T-cell (primary cell): ENCODE results near the gene DUOX1. TPM values are rescaled to one million over a fixed set of nuclear protein-coding genes. Genes with fewer than 3 reads are reported as not detected.
A peak's percentile ranks its signal among the peaks of the same experiment; 100 is the strongest.

Source experiments
- ATAC-seq, 4 experiments: fragments of 200-7000 bp in 3 of 4; fragments of 150-1000 bp in 1 of 4; cut with Tn5 transposase; replicated peaks in 1 of 4; 1 replicate in 3 of 4; 2 replicates in 1 of 4; pipeline ENCODE4 v1.10.0; 2021; ENCODE audit warnings: moderate library complexity in 3 of 4, mild to moderate bottlenecking in 2 of 4, moderate number of reproducible peaks in 1 of 4
- CTCF ChIA-PET, 2 donors: fragments of 300-600 bp; sonication (Branson Sonifier 250); formaldehyde crosslinking; loops; one replicate each; lab custom pipeline; 2022; ENCODE audit warnings: antibody characterized with exemption in 2 of 2; lab: Charles Lee
- POLR2A ChIA-PET, 2 donors: fragments of 300-600 bp; sonication (Branson Sonifier 250); formaldehyde crosslinking; loops; one replicate each; lab custom pipeline; 2022; ENCODE audit warnings: antibody characterized with exemption in 2 of 2; lab: Charles Lee
- DNase-seq, 35 experiments: peaks; one replicate each; pipeline versions ENCODE4 v3.0.0 to v3.0.0-alpha.2; 2013 to 2023
- H3K27ac ChIP-seq: one replicate; pipeline ENCODE4 v1.5.1; 2013; ENCODE audit warnings: low read length
- H3K27me3 ChIP-seq, 2 experiments: replicated peaks in 1 of 2; 1 replicate in 1 of 2; 2 replicates in 1 of 2; pipeline versions ENCODE4 v1.6.1 to v1.7.0; 2013; ENCODE audit warnings: low read length in 1 of 2, mixed read lengths in 1 of 2; ENCODE audit not compliant: control insufficient read depth in 2 of 2, insufficient read depth in 2 of 2; ENCODE audit errors: extremely low read depth in 1 of 2
- H3K36me3 ChIP-seq, 2 donors: 1 replicate in 1 of 2; 2 replicates in 1 of 2; pipeline versions ENCODE4 v1.6.1 to v1.7.0; 2013; ENCODE audit warnings: low read length in 1 of 2; ENCODE audit not compliant: control insufficient read depth in 2 of 2, insufficient read depth in 1 of 2; ENCODE audit errors: extremely low read depth in 1 of 2
- H3K4me1 ChIP-seq, 2 experiments: 1 replicate in 1 of 2; 2 replicates in 1 of 2; pipeline versions ENCODE4 v1.6.1 to v1.7.0; 2013; ENCODE audit warnings: low read length in 2 of 2, mixed read lengths in 1 of 2; ENCODE audit not compliant: insufficient read depth in 2 of 2, control insufficient read depth in 1 of 2; ENCODE audit errors: extremely low read depth in 1 of 2
- H3K4me3 ChIP-seq, 2 donors: 1 replicate in 1 of 2; 2 replicates in 1 of 2; pipeline versions ENCODE4 v1.5.1 to v1.7.0; 2013; ENCODE audit warnings: mild to moderate bottlenecking in 2 of 2, low read length in 1 of 2, moderate library complexity in 1 of 2; ENCODE audit not compliant: control insufficient read depth in 1 of 2; ENCODE audit errors: extremely low read depth in 1 of 2
- H3K9me3 ChIP-seq: 2 replicates; pipeline ENCODE4 v1.7.0; 2013
- H3K27ac Mint-ChIP-seq, 2 donors: one replicate each; pipeline ENCODE4 v1.8.0; 2020 to 2021; ENCODE audit warnings: mild to moderate bottlenecking in 2 of 2, mixed read lengths in 2 of 2
- H3K27me3 Mint-ChIP-seq, 2 donors: one replicate each; pipeline ENCODE4 v1.8.0; 2021 to 2022; ENCODE audit warnings: mixed read lengths in 2 of 2
- H3K36me3 Mint-ChIP-seq: one replicate; pipeline ENCODE4 v1.8.0; 2021; ENCODE audit warnings: mixed read lengths
- H3K4me1 Mint-ChIP-seq, 3 donors: one replicate each; pipeline ENCODE4 v1.8.0; 2020 to 2022; ENCODE audit warnings: mixed read lengths in 3 of 3, mild to moderate bottlenecking in 1 of 3
- H3K4me3 Mint-ChIP-seq, 3 donors: one replicate each; pipeline ENCODE4 v1.8.0; 2020 to 2022; ENCODE audit warnings: mild to moderate bottlenecking in 3 of 3, mixed read lengths in 3 of 3, moderate library complexity in 3 of 3
- H3K9me3 Mint-ChIP-seq, 3 donors: one replicate each; pipeline ENCODE4 v1.8.0; 2020 to 2022; ENCODE audit warnings: mixed read lengths in 3 of 3
- WGBS: methylation state at CpG from one replicate; pipeline ENCODE4 v1.1.5; 2013; ENCODE audit warnings: missing lambda C conversion rate; ENCODE audit not compliant: insufficient coverage; 5-methylcytosine and 5-hydroxymethylcytosine counted together
- total RNA-seq, 35 experiments: library from RNA in 6 of 35; stranded (reverse) in 6 of 35; fragments of 120-200 nt in 1 of 35; gene quantifications; one replicate each; pipeline versions ENCODE4 v1.2.1 to v1.2.4 and lab custom pipeline; 2013 to 2026

The DUOX1 gene
- total RNA-seq, 5 donors from 2014 or later (not counting 1 experiment from before 2014, with no cell fraction given), result 0.21 to 0.67 (median 0.34) TPM; not detected in 1

GRCh38 chr15:45136378-45136764, 6.6 kb downstream of the DUOX1 start:
- 14% methylated on average over 1 of the region's 10 CpGs for WGBS
- POLR2A ChIA-PET, result no interaction called here
- CTCF ChIA-PET, result interaction anchor here in 1 of 2 donors (0.6 kb wide), 1 partner anchor 64 kb away, joined by 3 read pairs; no protein-coding TSS in a partner anchor
- peaks cover 33 to 46% of the 10 kb centered on the region in 2 donors for H3K27me3 Mint-ChIP-seq
- no peak overlapping the region for H3K27ac Mint-ChIP-seq
- peak overlapping the region; percentile 56 to 65 (median 60) for H3K4me3 Mint-ChIP-seq
- Histone ChIP-seq H3K27ac (no peak overlapping the region), H3K4me1 (peaks cover 0 to 17% of the 10 kb centered on the region in 2 experiments), H3K4me3 (no peak overlapping the region), H3K36me3 (no peaks in the 10 kb centered on the region), H3K27me3 (peaks cover 9 to 53% of the 10 kb centered on the region in 2 experiments), H3K9me3 (no peaks in the 10 kb centered on the region)
- H3K9me3 Mint-ChIP-seq, result no peaks in the 10 kb centered on the region
- peaks cover 11 to 17% (median 17%) of the 10 kb centered on the region in 3 donors for H3K4me1 Mint-ChIP-seq
- no peaks in the 10 kb centered on the region for H3K36me3 Mint-ChIP-seq
- ATAC-seq (peak in 2 of 4 experiments; percentile 33 to 44), DNase-seq (peak in 3 of 35 experiments; percentile 22 to 39 (median 26))

GRCh38 chr15:45137703-45138102, 7.9 kb downstream of the DUOX1 start:
- H3K4me3 Mint-ChIP-seq, result no peak overlapping the region

GRCh38 chr15:45138814-45139765, 9.3 kb downstream of the DUOX1 start:
- Mint-ChIP-seq H3K4me1 (peaks cover 11 to 17% (median 15%) of the 10 kb centered on the region in 3 donors), H3K4me3 (no peak overlapping the region), H3K27me3 (peaks cover 13 to 22% of the 10 kb centered on the region in 2 donors), H3K36me3 (no peaks in the 10 kb centered on the region), H3K27ac (no peak overlapping the region), H3K9me3 (no peaks in the 10 kb centered on the region)
- ChIA-PET POLR2A (no interaction called here), CTCF (interaction anchor here in 1 of 2 donors (0.5 to 0.6 kb wide), 2 partner anchors 108 to 149 kb away, joined by 4 to 8 read pairs; no protein-coding TSS in a partner anchor)
- DNase-seq (no peak), ATAC-seq (no peak)
- no peak overlapping the region for H3K27ac ChIP-seq
- H3K4me3 ChIP-seq, result no peak overlapping the region
- peaks cover 0 to 17% of the 10 kb centered on the region in 2 experiments for H3K4me1 ChIP-seq
- WGBS, result 96% methylated on average over 7 of the region's 12 CpGs
- H3K9me3 ChIP-seq, result no peaks in the 10 kb centered on the region
- peaks cover 5 to 43% of the 10 kb centered on the region in 2 experiments for H3K27me3 ChIP-seq
- H3K36me3 ChIP-seq, result no peaks in the 10 kb centered on the region

More at GRCh38 chr15:45137703-45138102, 7.9 kb downstream of the DUOX1 start:
- peaks cover 0 to 17% of the 10 kb centered on the region in 2 experiments for H3K4me1 ChIP-seq
- ATAC-seq (no peak), DNase-seq (no peak)
- Mint-ChIP-seq H3K9me3 (no peaks in the 10 kb centered on the region), H3K27ac (no peak overlapping the region), H3K27me3 (peaks cover 21 to 35% of the 10 kb centered on the region in 2 donors), H3K4me1 (peaks cover 11 to 17% (median 17%) of the 10 kb centered on the region in 3 donors), H3K36me3 (no peaks in the 10 kb centered on the region)
- H3K9me3 ChIP-seq, result no peaks in the 10 kb centered on the region
- no peak overlapping the region for H3K27ac ChIP-seq
- no peaks in the 10 kb centered on the region for H3K36me3 ChIP-seq
- peaks cover 9 to 51% of the 10 kb centered on the region in 2 experiments for H3K27me3 ChIP-seq
- no peak overlapping the region for H3K4me3 ChIP-seq
- ChIA-PET POLR2A (interaction anchor here in 1 of 2 donors (0.6 kb wide), 1 partner anchor 28 kb away, joined by 5 read pairs; no protein-coding TSS in a partner anchor), CTCF (interaction anchor here in 1 of 2 donors (0.6 to 0.7 kb wide), 5 partner anchors 25 to 429 kb away, joined by 3 to 7 read pairs (median 5); no protein-coding TSS in a partner anchor)
- WGBS, result 76% methylated on average over 7 of the region's 8 CpGs

GRCh38 chr15:45139770-45140169, 10.0 kb downstream of the DUOX1 start:
- Histone ChIP-seq H3K36me3 (no peaks in the 10 kb centered on the region), H3K27me3 (peaks cover under 1 to 36% of the 10 kb centered on the region in 2 experiments), H3K4me3 (no peak overlapping the region), H3K4me1 (peaks cover 0 to 13% of the 10 kb centered on the region in 2 experiments), H3K27ac (no peak overlapping the region), H3K9me3 (no peaks in the 10 kb centered on the region)
- no peak overlapping the region for H3K4me3 Mint-ChIP-seq
- no peaks in the 10 kb centered on the region for H3K36me3 Mint-ChIP-seq
- ChIA-PET CTCF (interaction anchor here in 1 of 2 donors (0.5 kb wide), 1 partner anchor 107 kb away, joined by 8 read pairs; no protein-coding TSS in a partner anchor), POLR2A (no interaction called here)
- 100% methylated on average over 4 of the region's 6 CpGs for WGBS
- peaks cover 8 to 11% (median 8%) of the 10 kb centered on the region in 3 donors for H3K4me1 Mint-ChIP-seq
- DNase-seq (no peak), ATAC-seq (no peak)
- no peaks in the 10 kb centered on the region for H3K9me3 Mint-ChIP-seq
- no peak overlapping the region for H3K27ac Mint-ChIP-seq
- peaks cover 6 to 15% of the 10 kb centered on the region in 2 donors for H3K27me3 Mint-ChIP-seq

- 95% methylated on average over 9 of the region's 10 CpGs for WGBS
- POLR2A ChIA-PET, result no interaction called here
- H3K4me1 Mint-ChIP-seq, result peaks cover 6 to 8% (median 6%) of the 10 kb centered on the region in 3 donors
- Histone ChIP-seq H3K4me3 (no peak overlapping the region), H3K27me3 (peaks cover 0 to 30% of the 10 kb centered on the region in 2 experiments), H3K36me3 (no peaks in the 10 kb centered on the region), H3K9me3 (no peaks in the 10 kb centered on the region), H3K27ac (no peak overlapping the region), H3K4me1 (peaks cover 0 to 7% of the 10 kb centered on the region in 2 experiments)
- no peaks in the 10 kb centered on the region for H3K36me3 Mint-ChIP-seq
- H3K9me3 Mint-ChIP-seq, result no peaks in the 10 kb centered on the region
- H3K4me3 Mint-ChIP-seq, result no peak overlapping the region
- CTCF ChIA-PET, result interaction anchor here in 1 of 2 donors (0.5 kb wide), 1 partner anchor 561 kb away, joined by 4 read pairs; no protein-coding TSS in a partner anchor
- DNase-seq, result no peak
- H3K27ac Mint-ChIP-seq, result no peak overlapping the region
- H3K27me3 Mint-ChIP-seq, result peaks cover 4 to 12% of the 10 kb centered on the region in 2 donors
- no peak for ATAC-seq
These were observed 10.9 kb downstream of the DUOX1 start for GRCh38 chr15:45140557-45141250.
